HL-60 (cell line): ENCODE data around the gene KIF2A.

Source experiments
- GABPA ChIP-seq: IDR thresholded peaks from 2 replicates; pipeline ENCODE4 v1.6.1; 2012; ENCODE audit warnings: low read depth
- POLR2AphosphoS5 ChIP-seq: IDR thresholded peaks from 2 replicates; pipeline ENCODE4 v1.6.1; 2012; ENCODE audit warnings: low read depth
- TF ChIP-seq, protein P1 (sequence below): IDR thresholded peaks from one replicate; pipeline ENCODE4 v1.5.1; 2011; ENCODE audit warnings: low read length, control low read depth, inconsistent platforms; ENCODE audit not compliant: insufficient read depth

DNA sequence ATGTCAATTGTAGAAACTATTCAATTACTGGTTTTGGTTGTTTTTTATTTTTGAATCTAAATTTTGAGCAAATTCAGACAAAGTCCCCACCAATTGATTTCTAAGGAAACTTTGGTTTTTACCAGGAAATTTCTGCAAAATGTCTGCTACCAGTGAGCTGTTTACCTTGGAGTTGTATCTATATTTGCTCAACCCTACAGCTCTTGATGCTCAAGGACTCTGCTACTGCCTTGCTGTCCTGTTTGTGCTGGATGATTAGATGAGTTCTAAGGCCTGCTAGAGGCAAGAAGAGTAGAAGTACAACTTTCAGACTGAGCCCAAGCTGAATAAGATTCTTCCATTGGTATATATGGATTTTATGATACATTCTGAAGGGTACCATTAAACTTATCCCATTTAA, 42.6 kb upstream of the KIF2A start:
- TF ChIP-seq, protein P1, sequence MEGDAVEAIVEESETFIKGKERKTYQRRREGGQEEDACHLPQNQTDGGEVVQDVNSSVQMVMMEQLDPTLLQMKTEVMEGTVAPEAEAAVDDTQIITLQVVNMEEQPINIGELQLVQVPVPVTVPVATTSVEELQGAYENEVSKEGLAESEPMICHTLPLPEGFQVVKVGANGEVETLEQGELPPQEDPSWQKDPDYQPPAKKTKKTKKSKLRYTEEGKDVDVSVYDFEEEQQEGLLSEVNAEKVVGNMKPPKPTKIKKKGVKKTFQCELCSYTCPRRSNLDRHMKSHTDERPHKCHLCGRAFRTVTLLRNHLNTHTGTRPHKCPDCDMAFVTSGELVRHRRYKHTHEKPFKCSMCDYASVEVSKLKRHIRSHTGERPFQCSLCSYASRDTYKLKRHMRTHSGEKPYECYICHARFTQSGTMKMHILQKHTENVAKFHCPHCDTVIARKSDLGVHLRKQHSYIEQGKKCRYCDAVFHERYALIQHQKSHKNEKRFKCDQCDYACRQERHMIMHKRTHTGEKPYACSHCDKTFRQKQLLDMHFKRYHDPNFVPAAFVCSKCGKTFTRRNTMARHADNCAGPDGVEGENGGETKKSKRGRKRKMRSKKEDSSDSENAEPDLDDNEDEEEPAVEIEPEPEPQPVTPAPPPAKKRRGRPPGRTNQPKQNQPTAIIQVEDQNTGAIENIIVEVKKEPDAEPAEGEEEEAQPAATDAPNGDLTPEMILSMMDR = no peak
- TF ChIP-seq POLR2AphosphoS5 = no peak
- TF ChIP-seq GABPA = no peak
